OCI-LY1 (cell line): ENCODE measurements around the gene ERBB4.

Source experiments
- H2AFZ ChIP-seq: fragments of 200-600 bp; sonication (generic), shearing (Covaris generic); 2 replicates; pipeline ENCODE4 v1.6.0; 2014; ENCODE audit warnings: antibody characterized with exemption, mild to moderate bottlenecking, low read length
- H3F3A ChIP-seq: fragments of 200-600 bp; sonication (generic), shearing (Covaris generic); 2 replicates; pipeline ENCODE4 v1.6.0; 2014; ENCODE audit warnings: mild to moderate bottlenecking, antibody characterized with exemption, low read length, moderate library complexity; ENCODE audit not compliant: insufficient read depth
- H3K27ac ChIP-seq: fragments of 200-600 bp; sonication (generic); 2 replicates; pipeline ENCODE4 v1.5.1; 2014; ENCODE audit warnings: low read length, mixed run types, mild to moderate bottlenecking, low read depth; ENCODE audit not compliant: poor library complexity, severe bottlenecking
- H3K27me3 ChIP-seq: fragments of 200-600 bp; sonication (generic); 2 replicates; pipeline ENCODE4 v1.6.0; 2014; ENCODE audit warnings: antibody characterized with exemption, mild to moderate bottlenecking, low read length, moderate library complexity; ENCODE audit not compliant: insufficient read depth
- H3K36me3 ChIP-seq: fragments of 200-600 bp; sonication (generic); 2 replicates; pipeline ENCODE4 v1.6.1; 2014; ENCODE audit warnings: mild to moderate bottlenecking, antibody characterized with exemption, low read length, moderate library complexity, mixed read lengths; ENCODE audit not compliant: insufficient read depth
- H3K4me1 ChIP-seq: fragments of 200-600 bp; sonication (generic); 2 replicates; pipeline ENCODE4 v1.5.1; 2014; ENCODE audit warnings: mild to moderate bottlenecking, low read length, moderate library complexity; ENCODE audit not compliant: insufficient read depth, severe bottlenecking
- H3K4me2 ChIP-seq: fragments of 200-600 bp; sonication (generic), shearing (Covaris generic); 2 replicates; pipeline ENCODE4 v1.6.1; 2014; ENCODE audit warnings: low read length
- H3K4me3 ChIP-seq: fragments of 200-600 bp; sonication (generic); 2 replicates; pipeline ENCODE4 v1.5.1; 2014; ENCODE audit warnings: low read length, low read depth, mild to moderate bottlenecking, mixed read lengths; ENCODE audit not compliant: poor library complexity, severe bottlenecking
- H3K79me2 ChIP-seq: fragments of 200-600 bp; shearing (Covaris generic); 2 replicates; pipeline ENCODE4 v1.6.1; 2016; ENCODE audit warnings: mixed run types, low read length, mixed read lengths; ENCODE audit not compliant: insufficient read depth
- H3K9ac ChIP-seq: fragments of 200-600 bp; sonication (generic), shearing (Covaris generic); 2 replicates; pipeline ENCODE4 v1.6.1; 2014; ENCODE audit warnings: mild to moderate bottlenecking, low read length, mixed read lengths
- H3K9me2 ChIP-seq: fragments of 200-600 bp; sonication (generic), shearing (Covaris generic); 2 replicates; pipeline ENCODE4 v1.6.1; 2014; ENCODE audit warnings: low read depth, mild to moderate bottlenecking, low read length, mixed read lengths
- H3K9me3 ChIP-seq: fragments of 200-600 bp; shearing (Covaris generic); 2 replicates; pipeline ENCODE4 v1.6.1; 2014; ENCODE audit warnings: low read length, mixed read lengths
- H4K20me1 ChIP-seq: fragments of 200-600 bp; sonication (generic), shearing (Covaris generic); 2 replicates; pipeline ENCODE4 v1.6.0; 2016; ENCODE audit warnings: mild to moderate bottlenecking, low read length; ENCODE audit not compliant: insufficient read depth
- EZH2 ChIP-seq: fragments of 200-600 bp; sonication (generic), shearing (Covaris generic); IDR thresholded peaks from 2 replicates; pipeline ENCODE4 v1.8.0; 2017; ENCODE audit warnings: borderline replicate concordance, mixed run types, mild to moderate bottlenecking, antibody characterized with exemption, low read length, moderate library complexity, mixed read lengths
- TF ChIP-seq, protein P1 (sequence below): fragments of 200-600 bp; sonication (generic), shearing (Covaris generic); IDR thresholded peaks from 2 replicates; pipeline ENCODE4 v1.5.1; 2017; ENCODE audit warnings: mild to moderate bottlenecking, antibody characterized with exemption, low read length, moderate library complexity, mixed read lengths

ERBB4 gene

DNA sequence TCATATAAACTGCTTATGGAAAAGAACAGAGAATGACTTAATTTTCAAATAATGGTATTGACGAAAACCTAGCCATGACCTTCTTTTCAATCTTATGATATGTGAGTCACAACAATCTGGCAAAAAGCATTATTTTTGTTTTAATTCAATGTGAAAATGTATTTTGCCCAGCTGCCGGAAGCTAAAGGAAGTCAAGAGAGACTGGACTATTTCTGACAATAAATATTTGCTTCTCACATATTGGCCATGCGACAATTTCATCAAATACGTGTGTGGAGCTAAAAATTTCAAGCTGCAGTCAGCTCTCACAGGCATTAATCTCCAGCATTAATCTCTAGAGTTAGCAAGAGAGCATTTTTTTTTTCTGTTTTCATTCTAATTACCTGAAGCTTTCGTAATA, 1101.2 kb downstream of the ERBB4 start:
- peaks cover 17% of the 10 kb centered on the region for H3K4me1 ChIP-seq
- no peaks in the 10 kb centered on the region for H3K79me2 ChIP-seq
- H3F3A ChIP-seq: no peaks in the 10 kb centered on the region
- no peaks in the 10 kb centered on the region for H3K36me3 ChIP-seq
- TF ChIP-seq, protein P1, sequence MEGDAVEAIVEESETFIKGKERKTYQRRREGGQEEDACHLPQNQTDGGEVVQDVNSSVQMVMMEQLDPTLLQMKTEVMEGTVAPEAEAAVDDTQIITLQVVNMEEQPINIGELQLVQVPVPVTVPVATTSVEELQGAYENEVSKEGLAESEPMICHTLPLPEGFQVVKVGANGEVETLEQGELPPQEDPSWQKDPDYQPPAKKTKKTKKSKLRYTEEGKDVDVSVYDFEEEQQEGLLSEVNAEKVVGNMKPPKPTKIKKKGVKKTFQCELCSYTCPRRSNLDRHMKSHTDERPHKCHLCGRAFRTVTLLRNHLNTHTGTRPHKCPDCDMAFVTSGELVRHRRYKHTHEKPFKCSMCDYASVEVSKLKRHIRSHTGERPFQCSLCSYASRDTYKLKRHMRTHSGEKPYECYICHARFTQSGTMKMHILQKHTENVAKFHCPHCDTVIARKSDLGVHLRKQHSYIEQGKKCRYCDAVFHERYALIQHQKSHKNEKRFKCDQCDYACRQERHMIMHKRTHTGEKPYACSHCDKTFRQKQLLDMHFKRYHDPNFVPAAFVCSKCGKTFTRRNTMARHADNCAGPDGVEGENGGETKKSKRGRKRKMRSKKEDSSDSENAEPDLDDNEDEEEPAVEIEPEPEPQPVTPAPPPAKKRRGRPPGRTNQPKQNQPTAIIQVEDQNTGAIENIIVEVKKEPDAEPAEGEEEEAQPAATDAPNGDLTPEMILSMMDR: no peak
- no peak for TF ChIP-seq EZH2
- H3K27ac ChIP-seq: no peak overlapping the region
- H4K20me1 ChIP-seq: no peaks in the 10 kb centered on the region
- no peaks in the 10 kb centered on the region for H3K9me3 ChIP-seq
- H3K27me3 ChIP-seq: no peaks in the 10 kb centered on the region
- no peaks in the 10 kb centered on the region for H3K9me2 ChIP-seq
- H3K9ac ChIP-seq: no peak overlapping the region
- no peak overlapping the region for H3K4me3 ChIP-seq
- no peak overlapping the region for H2AFZ ChIP-seq
- no peak overlapping the region for H3K4me2 ChIP-seq

DNA sequence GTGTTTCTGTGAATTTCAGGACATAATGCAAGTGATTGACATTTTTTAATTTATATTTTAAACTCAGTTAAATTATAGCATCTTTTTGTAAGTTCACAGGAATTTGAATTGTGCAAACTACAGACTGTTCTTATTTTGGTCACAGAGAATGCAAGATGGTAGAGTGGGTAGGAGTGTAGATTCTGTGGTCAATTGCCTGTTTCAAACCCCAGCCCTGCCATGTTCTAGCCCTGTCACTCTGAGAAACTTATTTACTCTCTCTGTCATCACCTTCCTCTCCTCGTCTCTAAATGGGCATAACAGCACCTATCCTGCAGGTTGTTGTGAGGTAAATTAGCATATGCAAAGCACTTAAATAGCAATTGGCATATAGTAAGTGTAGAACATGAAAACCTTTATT, 1102.4 kb downstream of the ERBB4 start:
- no peaks in the 10 kb centered on the region for H3K36me3 ChIP-seq
- H3K9me2 ChIP-seq: no peaks in the 10 kb centered on the region
- no peaks in the 10 kb centered on the region for H4K20me1 ChIP-seq
- H3K27ac ChIP-seq: no peak overlapping the region
- H3K9me3 ChIP-seq: no peaks in the 10 kb centered on the region
- no peaks in the 10 kb centered on the region for H3K79me2 ChIP-seq
- H2AFZ ChIP-seq: no peak overlapping the region
- H3K9ac ChIP-seq: no peak overlapping the region
- H3K4me1 ChIP-seq: peaks cover 17% of the 10 kb centered on the region
- no peak overlapping the region for H3K4me3 ChIP-seq
- H3F3A ChIP-seq: no peaks in the 10 kb centered on the region
- no peaks in the 10 kb centered on the region for H3K27me3 ChIP-seq
- TF ChIP-seq, protein P1: no peak
- TF ChIP-seq EZH2: no peak
- H3K4me2 ChIP-seq: no peak overlapping the region

DNA sequence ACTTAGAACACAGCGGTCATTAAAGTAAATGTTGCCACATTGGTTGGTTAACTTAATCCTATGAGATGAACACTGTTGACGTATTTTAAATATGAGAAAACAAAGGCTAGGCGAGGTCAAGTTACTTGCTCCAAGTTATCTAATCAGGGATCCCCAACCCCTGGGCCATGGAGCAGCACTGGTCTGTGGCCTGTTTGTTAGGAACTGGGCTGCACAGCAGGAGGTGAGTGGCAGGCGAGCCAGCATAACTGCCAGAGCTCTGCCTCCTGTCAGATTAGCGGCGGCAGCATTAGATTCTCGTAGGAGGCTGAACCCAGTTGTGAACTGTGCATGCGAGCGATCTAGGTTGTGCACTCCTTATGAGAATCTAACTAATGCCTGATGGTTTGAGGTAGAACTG, 1103.3 kb downstream of the ERBB4 start:
- Histone ChIP-seq H3K27ac (no peak overlapping the region), H3K9me3 (no peaks in the 10 kb centered on the region), H2AFZ (no peak overlapping the region), H3F3A (no peaks in the 10 kb centered on the region), H3K9me2 (no peaks in the 10 kb centered on the region), H3K4me3 (no peak overlapping the region), H3K79me2 (no peaks in the 10 kb centered on the region), H4K20me1 (no peaks in the 10 kb centered on the region), H3K4me1 (peaks cover 17% of the 10 kb centered on the region), H3K27me3 (no peaks in the 10 kb centered on the region), H3K9ac (no peak overlapping the region), H3K4me2 (no peak overlapping the region), H3K36me3 (no peaks in the 10 kb centered on the region)
- no peak for TF ChIP-seq EZH2
- TF ChIP-seq, protein P1: no peak
